Erythroblast (primary cell): Measurements from ENCODE around the gene NANOS1.

Source experiments
- GATA1 ChIP-seq: IDR thresholded peaks from 2 replicates; pipeline ENCODE4 v1.6.1; 2011; ENCODE audit warnings: low read depth, mild to moderate bottlenecking, control low read depth, low read length, moderate library complexity
- POLR2A ChIP-seq: IDR thresholded peaks from 2 replicates; pipeline ENCODE4 v1.6.1; 2011; ENCODE audit warnings: mild to moderate bottlenecking, low read length

- TF ChIP-seq POLR2A, result no peak
- no peak for TF ChIP-seq GATA1
Observed at GRCh38 chr10:118994321-118994720, 35.2 kb upstream of the NANOS1 start.
